NCI-H526 treated with DMSO at 0.1 percent for 48 hours (cell line): ENCODE data around the gene GDPD2.

Experiments used
- DNase-seq: peaks from one replicate; lab custom pipeline; 2025; lab: John Stamatoyannopoulos, UW

GDPD2 gene

GRCh38 chrX:70476166-70476933 lies 53.2 kb downstream of the GDPD2 start:
- no peak for DNase-seq

- DNase-seq, result no peak
Observed at GRCh38 chrX:70476934-70477733, 54.0 kb downstream of the GDPD2 start.

GRCh38 chrX:70477734-70478075 lies 54.6 kb downstream of the GDPD2 start:
- peak; percentile 57 for DNase-seq

- no peak for DNase-seq
Observed at GRCh38 chrX:70478526-70479245, 55.6 kb downstream of the GDPD2 start.

- DNase-seq, result no peak
Observed at GRCh38 chrX:70479247-70479921, 56.3 kb downstream of the GDPD2 start.

- no peak for DNase-seq
Observed at GRCh38 chrX:70479922-70480659, 57.0 kb downstream of the GDPD2 start.

- no peak for DNase-seq
Observed at GRCh38 chrX:70480660-70481018, 57.5 kb downstream of the GDPD2 start.

- DNase-seq, result no peak
Observed at GRCh38 chrX:70481471-70482270, 58.6 kb downstream of the GDPD2 start.

- no peak for DNase-seq
Observed at GRCh38 chrX:70482300-70482699, 59.2 kb downstream of the GDPD2 start.
